H1 (cell line): Measurements from ENCODE around the gene KRT7. TPM values are rescaled to one million over a fixed set of nuclear protein-coding genes. Genes with fewer than 3 reads are reported as not detected.

Experiments
- CTCF ChIA-PET: fragments of 300-600 bp; sonication (Branson Sonifier 250); formaldehyde crosslinking; loops from one replicate; lab custom pipeline; 2021; ENCODE audit not compliant: partially characterized antibody; lab: Charles Lee
- POLR2A ChIA-PET: fragments of 300-600 bp; sonication (Branson Sonifier 250); formaldehyde crosslinking; loops from one replicate; lab custom pipeline; 2021; ENCODE audit warnings: inconsistent platforms; ENCODE audit not compliant: partially characterized antibody; lab: Charles Lee
- DNase-seq, 2 experiments: peaks; one replicate each; pipeline versions ENCODE4 v3.0.0 to v3.0.0-alpha.2; 2010 to 2022; ENCODE audit warnings: low spot score in 2 of 2, low read depth in 1 of 2, mixed read lengths in 1 of 2
- FAIRE-seq: peaks from 2 replicates; lab custom pipeline; 2011; peaks lifted over from hg19 to GRCh38; lab: Jason Lieb, UNC
- H2AFZ ChIP-seq: 2 replicates; pipeline ENCODE4 v1.8.1; 2012; ENCODE audit warnings: low read length, inconsistent platforms
- H2AK5ac ChIP-seq: 2 replicates; pipeline ENCODE4 v1.6.1; 2013; ENCODE audit warnings: low read depth, low read length
- H2BK120ac ChIP-seq: replicated peaks from 2 replicates; pipeline ENCODE3; 2013; ENCODE audit warnings: low read depth, low read length, inconsistent platforms
- H2BK12ac ChIP-seq: 2 replicates; pipeline ENCODE4 v1.6.1; 2013; ENCODE audit warnings: low read depth, low read length
- H2BK15ac ChIP-seq: 2 replicates; pipeline ENCODE4 v1.6.1; 2013; ENCODE audit warnings: low read length
- H2BK20ac ChIP-seq: 2 replicates; pipeline ENCODE4 v1.6.1; 2013; ENCODE audit warnings: low read length
- H2BK5ac ChIP-seq: 2 replicates; pipeline ENCODE4 v1.6.1; 2013; ENCODE audit warnings: low read depth, low read length
- H3K14ac ChIP-seq: 2 replicates; pipeline ENCODE4 v1.6.1; 2013; ENCODE audit warnings: inconsistent platforms; ENCODE audit not compliant: insufficient read length
- H3K18ac ChIP-seq: 2 replicates; pipeline ENCODE4 v1.6.1; 2013; ENCODE audit warnings: low read length; ENCODE audit errors: extremely low read depth
- H3K23ac ChIP-seq: 2 replicates; pipeline ENCODE4 v1.6.1; 2013; ENCODE audit warnings: inconsistent platforms; ENCODE audit not compliant: insufficient read length
- H3K23me2 ChIP-seq: 2 replicates; pipeline ENCODE4 v1.6.1; 2013; ENCODE audit warnings: low read depth, low read length
- H3K27ac ChIP-seq: 2 replicates; pipeline ENCODE4 v1.6.1; 2011; ENCODE audit warnings: low read depth, low read length, inconsistent platforms
- H3K27me3 ChIP-seq, 4 experiments: replicated peaks in 1 of 4; 1 replicate in 1 of 4; 2 replicates in 3 of 4; pipeline versions ENCODE4 v1.6.1 to v1.8.1; 2011 to 2013; ENCODE audit warnings: low read length in 3 of 4, mild to moderate bottlenecking in 3 of 4, inconsistent platforms in 2 of 4, mixed read lengths in 2 of 4, moderate library complexity in 1 of 4; ENCODE audit not compliant: control insufficient read depth in 3 of 4, insufficient read depth in 3 of 4; ENCODE audit errors: extremely low read depth in 1 of 4
- H3K36me3 ChIP-seq, 4 experiments: 2 replicates each; pipeline versions ENCODE4 v1.6.1 to v1.8.1; 2011 to 2013; ENCODE audit warnings: mild to moderate bottlenecking in 4 of 4, low read length in 3 of 4, moderate library complexity in 2 of 4, control low read depth in 1 of 4, inconsistent platforms in 1 of 4; ENCODE audit not compliant: insufficient read depth in 4 of 4, control insufficient read depth in 2 of 4
- H3K4ac ChIP-seq: replicated peaks from 2 replicates; pipeline ENCODE3; 2013; ENCODE audit warnings: low read length, low read depth, mixed read lengths, inconsistent platforms; ENCODE audit not compliant: insufficient read length
- H3K4me1 ChIP-seq, 4 experiments: replicated peaks in 1 of 4; 1 replicate in 1 of 4; 2 replicates in 3 of 4; pipeline versions ENCODE4 v1.6.1 to v1.8.1; 2011 to 2013; ENCODE audit warnings: low read length in 3 of 4, inconsistent platforms in 2 of 4, mixed read lengths in 1 of 4; ENCODE audit not compliant: insufficient read depth in 4 of 4, control insufficient read depth in 3 of 4
- H3K4me2 ChIP-seq, 2 experiments: 2 replicates each; pipeline versions ENCODE4 v1.6.1 to v1.8.1; 2011 to 2013; ENCODE audit warnings: low read depth in 2 of 2, low read length in 2 of 2, control low read depth in 1 of 2, inconsistent platforms in 1 of 2, mild to moderate bottlenecking in 1 of 2; ENCODE audit not compliant: insufficient read depth in 1 of 2
- H3K4me3 ChIP-seq, 4 experiments: fragments of 200-600, 300-600 bp in 1 of 4; sonication (generic), shearing (Covaris generic), sonication (Bioruptor Twin) in 1 of 4; 2 replicates each; pipeline versions ENCODE4 v1.5.1 to v1.8.1; 2011 to 2016; ENCODE audit warnings: low read length in 4 of 4, low read depth in 3 of 4, control low read depth in 2 of 4, inconsistent platforms in 2 of 4, mild to moderate bottlenecking in 2 of 4, mixed read lengths in 1 of 4, moderate library complexity in 1 of 4; ENCODE audit not compliant: insufficient read depth in 2 of 4; ENCODE audit errors: extremely low read depth in 1 of 4
- H3K56ac ChIP-seq: replicated peaks from 2 replicates; pipeline ENCODE3; 2013; ENCODE audit warnings: low read depth, mild to moderate bottlenecking, mixed read lengths, low read length, inconsistent platforms; ENCODE audit not compliant: insufficient read length
- H3K79me1 ChIP-seq: 2 replicates; pipeline ENCODE4 v1.6.1; 2013; ENCODE audit warnings: low read depth, low read length, control low read depth
- H3K79me2 ChIP-seq, 2 experiments: 2 replicates each; pipeline versions ENCODE4 v1.6.1 to v1.8.1; 2012 to 2013; ENCODE audit warnings: low read length in 2 of 2, mild to moderate bottlenecking in 2 of 2, inconsistent platforms in 1 of 2; ENCODE audit not compliant: insufficient read depth in 2 of 2, control insufficient read depth in 1 of 2
- H3K9ac ChIP-seq, 4 experiments: replicated peaks in 1 of 4; 1 replicate in 1 of 4; 2 replicates in 3 of 4; pipeline versions ENCODE4 v1.6.1 to v1.8.1; 2011 to 2013; ENCODE audit warnings: low read depth in 3 of 4, low read length in 3 of 4, control low read depth in 2 of 4, mild to moderate bottlenecking in 2 of 4, moderate library complexity in 2 of 4, inconsistent platforms in 1 of 4; ENCODE audit errors: extremely low read depth in 1 of 4
- H3K9me3 ChIP-seq, 2 experiments: 2 replicates each; pipeline versions ENCODE4 v1.6.1 to v1.8.1; 2012 to 2013; ENCODE audit warnings: mild to moderate bottlenecking in 2 of 2, moderate library complexity in 2 of 2, control low read depth in 1 of 2, inconsistent platforms in 1 of 2, low read depth in 1 of 2, low read length in 1 of 2, mixed read lengths in 1 of 2; ENCODE audit not compliant: insufficient read depth in 2 of 2
- H4K20me1 ChIP-seq, 2 experiments: replicated peaks in 1 of 2; 2 replicates each; pipeline versions ENCODE3 to v1.8.1; 2011 to 2013; ENCODE audit warnings: inconsistent platforms in 2 of 2, low read length in 2 of 2, mild to moderate bottlenecking in 1 of 2; ENCODE audit not compliant: insufficient read depth in 2 of 2, control insufficient read depth in 1 of 2
- H4K5ac ChIP-seq: 2 replicates; pipeline ENCODE4 v1.6.1; 2013; ENCODE audit warnings: low read length, low read depth, mixed read lengths, inconsistent platforms; ENCODE audit not compliant: insufficient read length
- H4K8ac ChIP-seq: 2 replicates; pipeline ENCODE4 v1.8.0; 2013; ENCODE audit warnings: mild to moderate bottlenecking, moderate library complexity, low read length, inconsistent platforms; ENCODE audit not compliant: insufficient read depth; ENCODE audit errors: extremely low read depth
- H4K91ac ChIP-seq: replicated peaks from 2 replicates; pipeline ENCODE3; 2013; ENCODE audit warnings: low read length, mixed read lengths, inconsistent platforms; ENCODE audit not compliant: insufficient read length
- CREB1 ChIP-seq: IDR thresholded peaks from 2 replicates; pipeline ENCODE4 v1.6.1; 2012; ENCODE audit warnings: inconsistent platforms
- EGR1 ChIP-seq: IDR thresholded peaks from 2 replicates; pipeline ENCODE4 v1.6.1; 2011; ENCODE audit warnings: low read depth, low read length, borderline replicate concordance
- NANOG ChIP-seq: IDR thresholded peaks from 2 replicates; pipeline ENCODE4 v1.6.1; 2011; ENCODE audit warnings: low read length, low read depth, mild to moderate bottlenecking, inconsistent platforms; ENCODE audit not compliant: insufficient read depth, poor library complexity, severe bottlenecking
- POU5F1 ChIP-seq: IDR thresholded peaks from 2 replicates; pipeline ENCODE4 v1.6.1; 2011; ENCODE audit warnings: low read depth, mild to moderate bottlenecking, low read length, moderate library complexity
- RNF2 ChIP-seq: fragments of 200-900, 300-1000 bp; sonication (generic); IDR thresholded peaks from 2 replicates; pipeline ENCODE4 v1.7.1; 2016; ENCODE audit warnings: borderline replicate concordance, low read depth, mild to moderate bottlenecking, antibody characterized with exemption, low read length; ENCODE audit not compliant: poor library complexity, severe bottlenecking; ENCODE audit errors: missing control alignments
- SIRT6 ChIP-seq: IDR thresholded peaks from one replicate; pipeline ENCODE4 v1.7.1; 2012; ENCODE audit warnings: low read length, inconsistent platforms
- TAF1 ChIP-seq: IDR thresholded peaks from 2 replicates; pipeline ENCODE4 v1.6.1; 2011; ENCODE audit warnings: mild to moderate bottlenecking, low read depth, low read length
- WGBS, 2 experiments: shearing (Covaris generic) in 1 of 2; methylation state at CpG; one replicate each; pipeline versions ENCODE4 v1.1.6 to v1.1.7; 2013 to 2015; ENCODE audit warnings: low lambda C conversion rate in 2 of 2, mixed read lengths in 2 of 2, inconsistent platforms in 1 of 2, low coverage in 1 of 2, missing lambda C conversion rate in 1 of 2; ENCODE audit not compliant: insufficient replicate concordance in 2 of 2, insufficient coverage in 1 of 2, insufficient read length in 1 of 2; ENCODE audit errors: extremely low coverage in 1 of 2, missing lambda C conversion rate in 1 of 2; 5-methylcytosine and 5-hydroxymethylcytosine counted together
- polyA plus RNA-seq, 7 experiments: library from polyadenylated mRNA; depleted of rRNA in 3 of 7; stranded (reverse) in 5 of 7; unstranded in 2 of 7; fragments of >200 nt in 5 of 7; fragments of 200-250 nt in 2 of 7; gene quantifications; 1 replicate in 5 of 7; 2 replicates in 1 of 7; 4 replicates in 1 of 7; pipeline versions ENCODE4 v1.2.1 to v1.2.3, GENCODE V29; 2011 to 2013; ENCODE audit warnings: missing spikeins in 2 of 7, mixed read lengths in 2 of 7
- total RNA-seq: library from RNA; stranded (reverse); fragmentation: NEBNext Ultra II Directional; extraction: Animal tissue kit (Norgen Biotek cat#: 25700); gene quantifications from 2 replicates; pipeline ENCODE4 v1.2.1, GENCODE V29; 2021
- TF ChIP-seq, protein P1 (sequence below): IDR thresholded peaks from 2 replicates; pipeline ENCODE4 v1.6.1; 2012; ENCODE audit warnings: low read length, inconsistent platforms
- TF ChIP-seq, protein P2 (sequence below): IDR thresholded peaks from 2 replicates; pipeline ENCODE4 v1.6.1; 2011; ENCODE audit warnings: low read length, improper control_type of control experiment

The KRT7 gene
- total and polyA plus RNA-seq, 2 of the 8 experiments (the other 6 are each of a cell fraction or from before 2014, with no cell fraction given) = 13.2 to 19.0 TPM

DNA sequence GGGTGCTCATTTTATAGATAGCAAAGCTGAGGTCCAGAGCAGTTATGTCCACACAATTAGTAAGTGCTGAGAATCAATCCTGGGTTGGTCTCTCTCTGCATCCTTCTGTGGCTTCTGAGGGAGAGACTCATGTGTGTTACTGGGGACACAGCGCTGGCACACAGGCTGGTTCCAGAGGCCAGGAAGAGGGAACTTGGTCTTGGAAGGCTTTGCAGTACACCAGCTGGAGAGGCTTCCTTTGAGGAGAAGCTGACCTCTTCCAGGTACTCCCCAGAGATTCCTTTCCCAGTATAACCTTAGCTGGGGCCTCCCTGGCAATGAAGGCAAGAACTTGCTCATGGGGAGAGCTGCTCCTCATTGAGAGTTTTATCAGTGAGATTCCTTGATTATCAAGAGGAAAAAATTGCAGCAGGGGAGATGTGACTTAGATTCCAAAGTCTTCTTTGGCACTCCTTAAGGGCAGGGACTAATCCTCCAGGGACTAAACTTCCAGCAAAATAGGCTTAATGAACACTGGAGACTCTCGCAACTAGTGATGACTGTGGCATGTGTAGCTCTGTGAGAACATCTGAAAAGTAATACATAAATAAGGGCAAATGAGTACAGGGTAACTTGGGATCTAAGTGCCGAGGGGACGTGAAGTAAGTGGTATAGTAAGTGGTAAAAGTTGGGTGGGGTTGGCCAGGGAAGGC is 27.3 kb upstream of the KRT7 start:
- no peak overlapping the region for H2BK20ac ChIP-seq
- DNase-seq = no peak
- H3K9ac ChIP-seq = no peak overlapping the region
- CTCF ChIA-PET = interaction anchor here (0.9 to 13.2 kb wide), 12 partner anchors 8 to 675 kb away, joined by 3 to 146 read pairs (median 4); no protein-coding TSS in a partner anchor
- no peak overlapping the region for H3K23ac ChIP-seq
- H2AK5ac ChIP-seq = no peak overlapping the region
- H3K9me3 ChIP-seq = no peaks in the 10 kb centered on the region
- H3K27ac ChIP-seq = no peak overlapping the region
- H3K14ac ChIP-seq = no peak overlapping the region
- H4K91ac ChIP-seq = no peak overlapping the region
- H3K27me3 ChIP-seq = no peaks in the 10 kb centered on the region
- no peak overlapping the region for H2BK120ac ChIP-seq
- H2BK15ac ChIP-seq = peak overlapping the region; percentile 72; the same call in 1 of the 2 replicates
- no peak overlapping the region for H3K18ac ChIP-seq
- WGBS, 2 experiments = 89% methylated on average over 4 of the region's 4 CpGs; no CpG with 5 or more reads in 1 of the 2 experiments
- no peak overlapping the region for H4K5ac ChIP-seq
- POLR2A ChIA-PET = interaction anchor here (0.7 kb wide), 1 partner anchor 32 kb away, joined by 3 read pairs; no protein-coding TSS in a partner anchor
- no peaks in the 10 kb centered on the region for H3K23me2 ChIP-seq
- H3K4me1 ChIP-seq = peaks cover 0 to 18% (median 4%) of the 10 kb centered on the region in 4 experiments; a peak in 4 of 7 replicates
- H4K20me1 ChIP-seq = no peaks in the 10 kb centered on the region
- H3K56ac ChIP-seq = no peak overlapping the region
- H2AFZ ChIP-seq = no peak overlapping the region
- no peak overlapping the region for H3K4me2 ChIP-seq
- H2BK5ac ChIP-seq = no peak overlapping the region
- no peaks in the 10 kb centered on the region for H3K79me1 ChIP-seq
- no peak overlapping the region for H3K4ac ChIP-seq
- no peaks in the 10 kb centered on the region for H3K79me2 ChIP-seq
- no peaks in the 10 kb centered on the region for H3K36me3 ChIP-seq
- H3K4me3 ChIP-seq = no peak overlapping the region
- no peak overlapping the region for H2BK12ac ChIP-seq
- H4K8ac ChIP-seq = no peak overlapping the region
- no peak for FAIRE-seq
- TF ChIP-seq POU5F1 = no peak
- no peak for TF ChIP-seq RNF2
- no peak for TF ChIP-seq SIRT6
- TF ChIP-seq, protein P1, sequence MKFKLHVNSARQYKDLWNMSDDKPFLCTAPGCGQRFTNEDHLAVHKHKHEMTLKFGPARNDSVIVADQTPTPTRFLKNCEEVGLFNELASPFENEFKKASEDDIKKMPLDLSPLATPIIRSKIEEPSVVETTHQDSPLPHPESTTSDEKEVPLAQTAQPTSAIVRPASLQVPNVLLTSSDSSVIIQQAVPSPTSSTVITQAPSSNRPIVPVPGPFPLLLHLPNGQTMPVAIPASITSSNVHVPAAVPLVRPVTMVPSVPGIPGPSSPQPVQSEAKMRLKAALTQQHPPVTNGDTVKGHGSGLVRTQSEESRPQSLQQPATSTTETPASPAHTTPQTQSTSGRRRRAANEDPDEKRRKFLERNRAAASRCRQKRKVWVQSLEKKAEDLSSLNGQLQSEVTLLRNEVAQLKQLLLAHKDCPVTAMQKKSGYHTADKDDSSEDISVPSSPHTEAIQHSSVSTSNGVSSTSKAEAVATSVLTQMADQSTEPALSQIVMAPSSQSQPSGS = no peak
- TF ChIP-seq NANOG = no peak
- no peak for TF ChIP-seq CREB1
- no peak for TF ChIP-seq EGR1
- TF ChIP-seq, protein P2, sequence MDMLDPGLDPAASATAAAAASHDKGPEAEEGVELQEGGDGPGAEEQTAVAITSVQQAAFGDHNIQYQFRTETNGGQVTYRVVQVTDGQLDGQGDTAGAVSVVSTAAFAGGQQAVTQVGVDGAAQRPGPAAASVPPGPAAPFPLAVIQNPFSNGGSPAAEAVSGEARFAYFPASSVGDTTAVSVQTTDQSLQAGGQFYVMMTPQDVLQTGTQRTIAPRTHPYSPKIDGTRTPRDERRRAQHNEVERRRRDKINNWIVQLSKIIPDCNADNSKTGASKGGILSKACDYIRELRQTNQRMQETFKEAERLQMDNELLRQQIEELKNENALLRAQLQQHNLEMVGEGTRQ = no peak
- TF ChIP-seq TAF1 = no peak
